Uterine smooth muscle cell (primary cell): Measurements from ENCODE around the gene CCDC170. TPM values are rescaled to one million over a fixed set of nuclear protein-coding genes. Genes with fewer than 3 reads are reported as not detected.

ENCODE experiments used
- total RNA-seq: library from RNA; depleted of rRNA; stranded (reverse); fragments of >200 nt; gene quantifications from 2 replicates; pipeline ENCODE4 v1.2.3, GENCODE V29; 2014

The CCDC170 gene
- 0.22 and 1.6 TPM in 2 replicates for total RNA-seq

GRCh38 chr6:151493804-151494234 is at the start of gene CCDC170:
TSS of gene CCDC170 (plus strand) at chr6:151494017. CDS start at chr6:151494129, 112 bp downstream.

GRCh38 chr6:151451950-151452749 is 41.7 kb upstream of the CCDC170 start, which contains the start of gene RMND1:
TSS of gene RMND1 (minus strand) at chr6:151452126. CDS start at chr6:151445811, 6,315 bp downstream.

Other genes with a start within 250 kb of the CCDC170 start
- 7.5 and 9.3 TPM in 2 replicates for gene ZBTB2, start 102.5 kb upstream of the CCDC170 start, total RNA-seq
- gene RMND1, start 41.9 kb upstream of the CCDC170 start, total RNA-seq: 44.9 and 56.6 TPM in 2 replicates